ENCODE measurements around the gene LRRC3B.

GRCh38 chr3:26622621-26623418, at the start of gene LRRC3B:
- TF ChIP-seq, protein P1, sequence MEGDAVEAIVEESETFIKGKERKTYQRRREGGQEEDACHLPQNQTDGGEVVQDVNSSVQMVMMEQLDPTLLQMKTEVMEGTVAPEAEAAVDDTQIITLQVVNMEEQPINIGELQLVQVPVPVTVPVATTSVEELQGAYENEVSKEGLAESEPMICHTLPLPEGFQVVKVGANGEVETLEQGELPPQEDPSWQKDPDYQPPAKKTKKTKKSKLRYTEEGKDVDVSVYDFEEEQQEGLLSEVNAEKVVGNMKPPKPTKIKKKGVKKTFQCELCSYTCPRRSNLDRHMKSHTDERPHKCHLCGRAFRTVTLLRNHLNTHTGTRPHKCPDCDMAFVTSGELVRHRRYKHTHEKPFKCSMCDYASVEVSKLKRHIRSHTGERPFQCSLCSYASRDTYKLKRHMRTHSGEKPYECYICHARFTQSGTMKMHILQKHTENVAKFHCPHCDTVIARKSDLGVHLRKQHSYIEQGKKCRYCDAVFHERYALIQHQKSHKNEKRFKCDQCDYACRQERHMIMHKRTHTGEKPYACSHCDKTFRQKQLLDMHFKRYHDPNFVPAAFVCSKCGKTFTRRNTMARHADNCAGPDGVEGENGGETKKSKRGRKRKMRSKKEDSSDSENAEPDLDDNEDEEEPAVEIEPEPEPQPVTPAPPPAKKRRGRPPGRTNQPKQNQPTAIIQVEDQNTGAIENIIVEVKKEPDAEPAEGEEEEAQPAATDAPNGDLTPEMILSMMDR (IDR thresholded peaks at IDR 0.05), result no peak
- TF ChIP-seq POLR2A (IDR thresholded peaks at IDR 0.05), result no peak

Measured in ovary (tissue), 3 donors.